Activated T-helper 1 cell treated with anti-CD3 and anti-CD28 coated beads, Interleukin-12 subunit alpha, Interleukin-12 subunit beta, Interleukin-2, Interleukin-4 antibody, amounts not matched to agents 30 ng/mL and 10 ng/mL and 1 ng/mL, durations not matched to agents 14 hours and 24 hours and 36 hours (primary cell): ENCODE data around the gene YTHDF1. TPM values are rescaled to one million over a fixed set of nuclear protein-coding genes. Genes with fewer than 3 reads are reported as not detected.

Experiments used
- DNase-seq: peaks from one replicate; pipeline ENCODE4 v3.0.0; 2021; ENCODE audit warnings: low spot score
- H3K27ac Mint-ChIP-seq: one replicate; pipeline ENCODE4 v1.8.0; 2021; ENCODE audit warnings: mild to moderate bottlenecking, mixed read lengths
- H3K27me3 Mint-ChIP-seq: one replicate; pipeline ENCODE4 v1.8.0; 2022; ENCODE audit warnings: mild to moderate bottlenecking, moderate library complexity, mixed read lengths; ENCODE audit not compliant: insufficient read depth
- H3K36me3 Mint-ChIP-seq: one replicate; pipeline ENCODE4 v1.8.0; 2021; ENCODE audit warnings: low read depth, mixed read lengths
- H3K4me1 Mint-ChIP-seq: one replicate; pipeline ENCODE4 v1.8.0; 2021; ENCODE audit warnings: low read depth, mixed read lengths
- H3K4me3 Mint-ChIP-seq: one replicate; pipeline ENCODE4 v1.8.0; 2021; ENCODE audit warnings: mild to moderate bottlenecking, moderate library complexity, mixed read lengths
- H3K9me3 Mint-ChIP-seq: one replicate; pipeline ENCODE4 v1.8.0; 2021; ENCODE audit warnings: mixed read lengths
- intact Hi-C: fragments of 100-400 bp; cut with micrococcal nuclease; formaldehyde crosslinking; loops from one replicate; pipeline ENCODE4 v1.15.1; 2024
- total RNA-seq: library from RNA; stranded (reverse); gene quantifications from 2 replicates; pipeline ENCODE4 v1.2.3, GENCODE V29; 2022

Gene YTHDF1
- total RNA-seq, 1 donor from 2014 or later: 49.0 TPM

DNA sequence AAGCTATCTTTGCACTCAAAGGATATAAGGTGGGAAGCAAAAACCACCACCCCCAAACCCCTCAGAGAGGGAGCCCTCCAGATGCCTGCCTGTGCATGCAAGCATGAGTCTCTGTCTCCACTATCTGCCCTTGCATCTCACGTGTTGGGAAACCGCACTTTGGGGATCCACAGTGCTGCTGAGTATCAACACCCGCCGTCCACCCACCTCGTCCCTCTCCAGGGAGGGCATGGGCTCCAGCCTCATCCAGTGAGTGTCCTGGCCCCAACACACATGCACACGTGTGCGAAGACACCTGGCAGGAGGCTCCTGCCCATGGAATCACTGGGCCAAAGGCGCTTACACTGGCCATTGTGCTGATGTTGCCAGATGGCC, 3.5 kb upstream of the YTHDF1 start:
- intact Hi-C loops: loop anchor here (5.0 to 10.0 kb wide), 4 partner anchors 73 to 858 kb away; partner anchors contain the start of genes COL20A1, GID8, RGS19 and TCEA2
- Mint-ChIP-seq H3K4me3 (no peak overlapping the region), H3K27ac (no peak overlapping the region), H3K27me3 (peaks cover 2% of the 10 kb centered on the region), H3K36me3 (peaks cover 8% of the 10 kb centered on the region), H3K9me3 (no peaks in the 10 kb centered on the region), H3K4me1 (peaks cover 16% of the 10 kb centered on the region)
- no peak for DNase-seq

- Mint-ChIP-seq H3K4me3 (no peak overlapping the region), H3K27me3 (peaks cover 2% of the 10 kb centered on the region)
- intact Hi-C loops: loop anchor here (5.0 to 10.0 kb wide), 4 partner anchors 73 to 858 kb away; partner anchors contain the start of genes COL20A1, GID8, RGS19 and TCEA2
These were observed 2.9 kb upstream of the YTHDF1 start for GRCh38 chr20:63218701-63219446.

DNA sequence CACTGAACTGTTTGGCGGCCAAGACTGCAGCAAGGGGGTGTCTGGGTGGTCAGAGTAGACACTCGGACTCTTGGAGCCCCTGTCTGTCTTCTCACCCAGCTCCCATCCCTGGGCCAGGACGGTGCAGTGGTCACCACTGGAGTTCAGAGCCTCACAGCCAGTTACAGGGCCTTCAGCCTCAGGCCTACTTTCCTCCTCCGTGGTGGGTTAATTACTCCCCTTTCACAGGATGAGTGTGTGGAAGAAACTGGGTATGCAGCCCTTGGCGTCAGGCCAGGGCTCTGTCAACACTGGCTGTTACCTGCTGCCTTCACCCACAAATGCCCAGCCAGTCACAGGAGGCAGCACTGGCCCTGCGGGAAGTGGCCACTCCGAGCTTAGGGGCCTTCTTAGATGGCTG, 1.8 kb upstream of the YTHDF1 start:
- peaks cover 22% of the 10 kb centered on the region for H3K36me3 Mint-ChIP-seq
- no peaks in the 10 kb centered on the region for H3K27me3 Mint-ChIP-seq
- no peaks in the 10 kb centered on the region for H3K9me3 Mint-ChIP-seq
- H3K4me3 Mint-ChIP-seq: no peak overlapping the region
- H3K27ac Mint-ChIP-seq: peak overlapping the region; percentile 7
- intact Hi-C loops: loop anchor here (2.0 to 10.0 kb wide), 5 partner anchors 75 to 860 kb away; partner anchors contain the start of genes COL20A1, GID8, GMEB2 and RGS19
- peaks cover 33% of the 10 kb centered on the region for H3K4me1 Mint-ChIP-seq
- no peak for DNase-seq

More at GRCh38 chr20:63218701-63219446, 2.9 kb upstream of the YTHDF1 start:
- Mint-ChIP-seq H3K9me3 (no peaks in the 10 kb centered on the region), H3K36me3 (peaks cover 14% of the 10 kb centered on the region), H3K4me1 (peaks cover 22% of the 10 kb centered on the region), H3K27ac (no peak overlapping the region)
- DNase-seq: no peak

DNA sequence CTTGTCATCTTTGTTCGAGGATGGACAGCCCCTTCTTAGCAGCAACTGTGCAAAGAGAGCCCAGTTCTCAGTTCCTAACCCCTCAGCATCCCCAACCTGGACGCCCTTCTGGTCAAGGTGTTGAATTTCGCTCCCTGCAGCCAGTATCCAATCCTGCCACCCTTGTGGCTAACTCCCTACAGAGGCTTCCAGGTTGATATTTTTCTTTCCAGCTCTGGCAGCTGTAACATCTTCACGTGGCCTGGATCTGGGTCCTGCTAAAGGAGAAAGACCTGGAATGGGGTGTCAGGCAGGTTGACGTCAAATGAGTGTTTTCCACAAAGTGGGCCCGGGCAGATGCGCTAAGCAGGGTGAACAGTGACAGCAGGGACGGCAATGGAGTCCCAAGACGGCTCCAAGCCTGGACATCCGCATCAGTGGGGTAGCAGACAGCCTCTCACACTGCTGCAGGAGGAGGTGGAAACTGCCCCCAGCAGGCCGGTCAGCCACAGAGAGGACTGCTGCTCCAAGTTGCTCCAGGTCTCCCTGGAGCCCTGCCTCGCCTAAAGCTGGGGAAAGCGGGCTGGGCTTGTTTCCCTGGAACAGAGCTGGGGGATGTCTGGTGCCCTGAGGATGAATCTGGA, 1.0 kb upstream of the YTHDF1 start:
- intact Hi-C loops: loop anchor here (1.0 to 10.0 kb wide), 6 partner anchors 55 to 860 kb away; partner anchors contain the start of genes ARFGAP1, COL20A1, GID8 and GMEB2
- no peak for DNase-seq
- no peaks in the 10 kb centered on the region for H3K9me3 Mint-ChIP-seq
- H3K4me3 Mint-ChIP-seq: peak overlapping the region; percentile 76
- peaks cover 29% of the 10 kb centered on the region for H3K36me3 Mint-ChIP-seq
- peak overlapping the region; percentile 87 for H3K27ac Mint-ChIP-seq
- no peaks in the 10 kb centered on the region for H3K27me3 Mint-ChIP-seq
- H3K4me1 Mint-ChIP-seq: peaks cover 41% of the 10 kb centered on the region

DNA sequence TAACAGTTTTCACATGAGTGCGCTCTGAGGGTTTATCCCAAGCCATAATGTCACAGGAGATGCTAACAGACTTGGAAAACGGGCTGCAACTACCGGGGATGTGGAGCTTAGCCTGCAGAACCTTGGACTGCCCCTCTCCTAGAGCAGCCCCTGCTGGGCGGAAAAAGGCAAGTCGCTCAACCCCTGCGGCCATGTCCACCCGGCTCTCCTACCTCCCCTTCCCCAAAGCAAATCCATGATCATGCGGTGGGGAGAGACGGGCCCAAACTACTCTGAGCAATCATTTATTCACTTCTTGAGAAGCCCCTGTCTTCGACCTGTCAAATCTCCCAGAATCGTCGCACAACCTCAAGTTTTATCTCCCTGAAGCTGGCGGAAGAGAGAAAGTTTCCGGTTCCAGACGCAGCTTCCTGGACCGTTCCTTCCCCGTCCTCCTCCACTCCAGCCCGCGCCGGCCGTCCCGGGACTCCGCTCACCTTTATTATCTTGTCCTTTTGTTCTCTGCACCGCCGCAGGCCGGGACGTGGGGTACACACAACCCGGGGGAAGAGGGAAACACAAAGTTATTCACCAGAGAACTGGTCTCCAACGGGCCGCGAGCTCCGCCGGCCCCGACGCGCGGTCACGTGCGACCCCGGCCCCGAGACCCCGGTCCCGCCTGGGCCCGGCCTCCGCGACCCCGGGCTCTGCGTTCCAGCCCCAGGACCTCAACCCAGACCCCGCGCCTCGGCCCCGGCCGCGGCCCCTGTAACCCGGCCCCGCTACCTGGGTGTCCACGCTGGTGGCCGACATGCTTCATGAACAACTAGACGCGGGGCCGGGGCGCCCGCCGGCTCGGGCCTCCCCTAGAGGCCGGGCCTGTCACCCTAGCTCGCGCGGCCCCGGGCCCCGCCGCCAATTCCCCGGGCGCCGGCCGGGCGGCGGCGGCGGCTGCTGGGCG, 560 bp downstream of the YTHDF1 start:
- Mint-ChIP-seq H3K36me3 (peaks cover 35% of the 10 kb centered on the region), H3K9me3 (no peaks in the 10 kb centered on the region), H3K27ac (peak overlapping the region; percentile 89), H3K27me3 (no peaks in the 10 kb centered on the region), H3K4me3 (peak overlapping the region; percentile 98), H3K4me1 (peaks cover 52% of the 10 kb centered on the region)
- no peak for DNase-seq
- intact Hi-C loops: loop anchor here (1.0 to 10.0 kb wide), 6 partner anchors 57 to 862 kb away; partner anchors contain the start of genes ARFGAP1, COL20A1, GID8 and GMEB2

- DNase-seq: no peak
- intact Hi-C loops: loop anchor here (10.0 kb wide), 1 partner anchor 280 kb away; the partner anchor contains the start of gene GID8
- peak overlapping the region; percentile 25 for H3K27ac Mint-ChIP-seq
- peaks cover 52% of the 10 kb centered on the region for H3K4me1 Mint-ChIP-seq
- no peaks in the 10 kb centered on the region for H3K27me3 Mint-ChIP-seq
- peaks cover 41% of the 10 kb centered on the region for H3K36me3 Mint-ChIP-seq
- H3K9me3 Mint-ChIP-seq: no peaks in the 10 kb centered on the region
- peak overlapping the region; percentile 98 for H3K4me3 Mint-ChIP-seq
These were observed 1.4 kb downstream of the YTHDF1 start for GRCh38 chr20:63214514-63214913.

- intact Hi-C loops: loop anchor here (10.0 kb wide), 1 partner anchor 278 kb away; the partner anchor contains the start of gene GID8
- peaks cover 48% of the 10 kb centered on the region for H3K36me3 Mint-ChIP-seq
- no peaks in the 10 kb centered on the region for H3K27me3 Mint-ChIP-seq
- no peak overlapping the region for H3K27ac Mint-ChIP-seq
- H3K4me3 Mint-ChIP-seq: peak overlapping the region; percentile 48
- H3K9me3 Mint-ChIP-seq: no peaks in the 10 kb centered on the region
- DNase-seq: no peak
- H3K4me1 Mint-ChIP-seq: peaks cover 52% of the 10 kb centered on the region
These were observed 3.1 kb downstream of the YTHDF1 start for GRCh38 chr20:63212792-63213191.

DNA sequence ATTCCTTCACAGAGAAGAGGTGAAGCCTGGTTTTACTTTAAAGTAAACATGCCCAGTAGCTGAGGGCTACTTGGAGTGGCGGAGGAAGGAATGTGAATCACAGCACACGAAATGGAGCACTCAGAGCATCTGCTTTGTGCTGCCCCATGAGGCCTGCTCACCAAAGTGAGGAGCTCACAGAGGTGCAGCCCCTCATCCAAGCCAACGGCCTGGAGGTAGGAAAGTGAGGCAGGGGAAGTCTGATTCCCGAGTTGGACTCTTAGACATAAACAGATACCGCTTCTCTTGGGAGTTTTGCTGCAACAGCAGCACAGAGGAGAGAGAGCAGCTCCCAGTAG, 3.6 kb downstream of the YTHDF1 start:
- DNase-seq: no peak
- Mint-ChIP-seq H3K36me3 (peaks cover 51% of the 10 kb centered on the region), H3K4me1 (peaks cover 52% of the 10 kb centered on the region), H3K9me3 (no peaks in the 10 kb centered on the region), H3K4me3 (no peak overlapping the region), H3K27me3 (no peaks in the 10 kb centered on the region), H3K27ac (no peak overlapping the region)
- intact Hi-C loops: loop anchor here (10.0 kb wide), 1 partner anchor 278 kb away; the partner anchor contains the start of gene GID8

GRCh38 chr20:63210011-63210605, 5.8 kb downstream of the YTHDF1 start:
- peaks cover 42% of the 10 kb centered on the region for H3K4me1 Mint-ChIP-seq
- H3K4me3 Mint-ChIP-seq: no peak overlapping the region
- no peak overlapping the region for H3K27ac Mint-ChIP-seq
- H3K9me3 Mint-ChIP-seq: no peaks in the 10 kb centered on the region
- intact Hi-C loops: loop anchor here (10.0 kb wide), 1 partner anchor 275 kb away; the partner anchor contains the start of gene GID8
- no peak for DNase-seq
- H3K36me3 Mint-ChIP-seq: peaks cover 58% of the 10 kb centered on the region
- no peaks in the 10 kb centered on the region for H3K27me3 Mint-ChIP-seq

GRCh38 chr20:63208346-63208909, 7.5 kb downstream of the YTHDF1 start:
- Mint-ChIP-seq H3K4me3 (no peak overlapping the region), H3K27ac (no peak overlapping the region), H3K36me3 (peaks cover 45% of the 10 kb centered on the region), H3K4me1 (peaks cover 26% of the 10 kb centered on the region), H3K27me3 (no peaks in the 10 kb centered on the region), H3K9me3 (no peaks in the 10 kb centered on the region)
- no peak for DNase-seq
- intact Hi-C loops: no loop called here

- Mint-ChIP-seq H3K36me3 (peaks cover 35% of the 10 kb centered on the region), H3K4me3 (no peak overlapping the region), H3K4me1 (peaks cover 10% of the 10 kb centered on the region), H3K9me3 (no peaks in the 10 kb centered on the region), H3K27ac (no peak overlapping the region), H3K27me3 (no peaks in the 10 kb centered on the region)
- intact Hi-C loops: no loop called here
- no peak for DNase-seq
These were observed 9.1 kb downstream of the YTHDF1 start for GRCh38 chr20:63206878-63207277.

DNA sequence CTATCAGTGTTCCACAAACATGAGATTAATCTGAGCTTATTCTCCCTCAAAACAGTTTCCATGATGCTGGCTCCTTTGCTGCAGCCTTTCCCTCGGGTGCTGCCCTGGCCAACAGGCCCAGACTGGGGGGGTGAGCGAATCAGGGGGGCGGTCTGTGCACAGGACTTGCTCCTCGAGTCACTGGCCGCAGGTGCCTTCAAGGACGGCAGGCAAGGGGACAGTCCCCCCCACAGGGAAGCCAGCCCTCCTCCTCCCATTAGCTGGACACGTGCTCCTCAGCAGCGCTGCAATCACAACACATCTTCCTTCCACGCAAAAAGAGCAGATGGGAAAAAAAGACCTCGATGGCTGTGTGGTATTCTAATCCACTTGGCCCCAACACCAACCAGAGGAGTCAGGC, 10.0 kb downstream of the YTHDF1 start:
- Mint-ChIP-seq H3K36me3 (peaks cover 37% of the 10 kb centered on the region), H3K27ac (no peak overlapping the region)

More for the DNA sequence above, 10.0 kb downstream of the YTHDF1 start:
- DNase-seq: no peak
- Mint-ChIP-seq H3K27me3 (no peaks in the 10 kb centered on the region), H3K4me3 (no peak overlapping the region), H3K9me3 (no peaks in the 10 kb centered on the region), H3K4me1 (peaks cover 4% of the 10 kb centered on the region)
- intact Hi-C loops: no loop called here
